ENCODE results near the gene TRPV3. TPM values are rescaled to one million over a fixed set of nuclear protein-coding genes. Genes with fewer than 3 reads are reported as not detected.

The TRPV3 gene
- 0.11 TPM for total RNA-seq

- no peak within 1 kb of the TSS for H3K27ac ChIP-seq
- intact Hi-C loops (cut with DNase I): no loop called here
- no peaks in the 10 kb centered on the region for H3K36me3 ChIP-seq
- no peak within 1 kb of the TSS for H3K4me3 ChIP-seq
- no peaks in the 10 kb centered on the region for H3K4me1 ChIP-seq
- no peaks in the 10 kb centered on the region for H3K27me3 ChIP-seq
- no peak for DNase-seq (ENCODE audit: low spot score in 2 of 2)
- no peaks in the 10 kb centered on the region for H3K9me3 ChIP-seq
- TF ChIP-seq CTCF (IDR thresholded peaks at IDR 0.05): no peak
Measured at GRCh38 chr17:3557768-3558583, at the start of gene TRPV3. Gene TRPV3, minus strand, starts transcription at chr17:3557812. Its CDS starts 2,962 bp downstream, at chr17:3554850.

GRCh38 chr17:3603870-3604259, 46.3 kb upstream of the TRPV3 start:
- Histone ChIP-seq H3K4me3 (no peak overlapping the region), H3K27ac (no peak overlapping the region), H3K4me1 (no peaks in the 10 kb centered on the region), H3K9me3 (no peaks in the 10 kb centered on the region), H3K36me3 (peaks cover 8 to 31% of the 10 kb centered on the region in 2 donors), H3K27me3 (no peaks in the 10 kb centered on the region)
- no peak for TF ChIP-seq CTCF (IDR thresholded peaks at IDR 0.05)
- intact Hi-C loops (cut with DNase I): no loop called here
- DNase-seq (ENCODE audit: low spot score in 2 of 2): no peak

GRCh38 chr17:3603119-3603869, 45.7 kb upstream of the TRPV3 start:
- Histone ChIP-seq H3K27me3 (no peaks in the 10 kb centered on the region), H3K9me3 (no peaks in the 10 kb centered on the region), H3K27ac (no peak overlapping the region), H3K36me3 (peaks cover 8 to 26% of the 10 kb centered on the region in 2 donors), H3K4me3 (no peak overlapping the region), H3K4me1 (no peaks in the 10 kb centered on the region)
- no peak for TF ChIP-seq CTCF (IDR thresholded peaks at IDR 0.05)
- intact Hi-C loops (cut with DNase I): no loop called here
- no peak for DNase-seq (ENCODE audit: low spot score in 2 of 2)

GRCh38 chr17:3602499-3602898, 44.9 kb upstream of the TRPV3 start:
- Histone ChIP-seq H3K27ac (no peak overlapping the region), H3K4me3 (no peak overlapping the region), H3K36me3 (peaks cover 8 to 19% of the 10 kb centered on the region in 2 donors), H3K9me3 (no peaks in the 10 kb centered on the region), H3K4me1 (no peaks in the 10 kb centered on the region), H3K27me3 (no peaks in the 10 kb centered on the region)
- peak in 2 of 3 experiments; percentile 22 to 39 for TF ChIP-seq CTCF (IDR thresholded peaks at IDR 0.05)
- DNase-seq (ENCODE audit: low spot score in 2 of 2): no peak
- intact Hi-C loops (cut with DNase I): no loop called here

- Histone ChIP-seq H3K27me3 (no peaks in the 10 kb centered on the region), H3K36me3 (peaks cover 0 to 13% of the 10 kb centered on the region in 2 donors), H3K9me3 (no peaks in the 10 kb centered on the region), H3K4me1 (no peaks in the 10 kb centered on the region), H3K27ac (no peak overlapping the region), H3K4me3 (no peak overlapping the region)
- no peak for TF ChIP-seq CTCF (IDR thresholded peaks at IDR 0.05)
- DNase-seq (ENCODE audit: low spot score in 2 of 2): no peak
- intact Hi-C loops (cut with DNase I): no loop called here
Measured at GRCh38 chr17:3600529-3601205, 43.1 kb upstream of the TRPV3 start.
